AG09319 (cell line): ENCODE results near the gene NSMCE3.

Experiments
- DNase-seq: peaks from one replicate; pipeline ENCODE4 v3.0.0-alpha.2; 2010; ENCODE audit warnings: low read depth; ENCODE audit errors: extremely low read depth
- CTCF ChIP-seq: IDR thresholded peaks from 2 replicates; pipeline ENCODE4 v1.5.1; 2011; ENCODE audit warnings: low read depth, mild to moderate bottlenecking, inconsistent platforms, low read length, moderate library complexity

Gene NSMCE3

GRCh38 chr15:29259233-29259632, 10.4 kb downstream of the NSMCE3 start:
- no peak for TF ChIP-seq CTCF
- DNase-seq: no peak

GRCh38 chr15:29252234-29252633, 17.4 kb downstream of the NSMCE3 start:
- no peak for TF ChIP-seq CTCF

GRCh38 chr15:29244544-29244943, 25.1 kb downstream of the NSMCE3 start:
- DNase-seq: no peak
- no peak for TF ChIP-seq CTCF

More at GRCh38 chr15:29252234-29252633, 17.4 kb downstream of the NSMCE3 start:
- no peak for DNase-seq

- TF ChIP-seq CTCF: no peak
- DNase-seq: no peak
Observed at GRCh38 chr15:29244123-29244522, 25.5 kb downstream of the NSMCE3 start.

- no peak for DNase-seq
- no peak for TF ChIP-seq CTCF
Observed at GRCh38 chr15:29242456-29243242, 27.0 kb downstream of the NSMCE3 start.

- no peak for DNase-seq
- TF ChIP-seq CTCF: no peak
Observed at GRCh38 chr15:29241207-29241606, 28.4 kb downstream of the NSMCE3 start.

- no peak for DNase-seq
- no peak for TF ChIP-seq CTCF
Observed at GRCh38 chr15:29239395-29239794, 30.2 kb downstream of the NSMCE3 start.
